Natural killer cell (primary cell): ENCODE measurements around the gene ZNF750. TPM values are rescaled to one million over a fixed set of nuclear protein-coding genes. Genes with fewer than 3 reads are reported as not detected.

Experiments used
- ATAC-seq, 3 donors: fragments of 150-1000 bp in 2 of 3; fragments of 200-7000 bp in 1 of 3; cut with Tn5 transposase; 1 replicate in 1 of 3; 2 replicates in 2 of 3; pipeline ENCODE4 v1.10.0; 2021; ENCODE audit warnings: mild to moderate bottlenecking in 2 of 3, moderate library complexity in 2 of 3
- DNase-seq, 2 donors: peaks; one replicate each; pipeline versions ENCODE4 v3.0.0 to v3.0.0-alpha.2; 2013 to 2021; ENCODE audit warnings: mixed read lengths in 1 of 2
- H3K27ac ChIP-seq: one replicate; pipeline ENCODE4 v1.5.1; 2013; ENCODE audit warnings: mild to moderate bottlenecking, low read length
- H3K27me3 ChIP-seq: one replicate; pipeline ENCODE4 v1.6.1; 2013; ENCODE audit warnings: low read length; ENCODE audit not compliant: control insufficient read depth, insufficient read depth
- H3K36me3 ChIP-seq: one replicate; pipeline ENCODE4 v1.6.1; 2013; ENCODE audit warnings: low read length; ENCODE audit not compliant: control insufficient read depth, insufficient read depth
- H3K4me1 ChIP-seq: one replicate; pipeline ENCODE4 v1.6.1; 2013; ENCODE audit warnings: low read length; ENCODE audit not compliant: control insufficient read depth, insufficient read depth
- H3K4me3 ChIP-seq: one replicate; pipeline ENCODE4 v1.5.1; 2013; ENCODE audit warnings: low read length
- H3K9me3 ChIP-seq: one replicate; pipeline ENCODE4 v1.6.1; 2013; ENCODE audit warnings: low read length; ENCODE audit not compliant: control insufficient read depth, insufficient read depth
- H3K27ac Mint-ChIP-seq, 2 donors: one replicate each; pipeline ENCODE4 v1.8.0; 2022; ENCODE audit warnings: mild to moderate bottlenecking in 2 of 2, mixed read lengths in 2 of 2, moderate library complexity in 1 of 2
- H3K27me3 Mint-ChIP-seq, 2 donors: one replicate each; pipeline ENCODE4 v1.8.0; 2022; ENCODE audit warnings: low read depth in 2 of 2, mixed read lengths in 2 of 2
- H3K36me3 Mint-ChIP-seq: one replicate; pipeline ENCODE4 v1.8.0; 2022; ENCODE audit warnings: mixed read lengths
- H3K4me1 Mint-ChIP-seq, 2 donors: one replicate each; pipeline ENCODE4 v1.8.0; 2022; ENCODE audit warnings: mixed read lengths in 2 of 2
- H3K4me3 Mint-ChIP-seq: one replicate; pipeline ENCODE4 v1.8.0; 2022; ENCODE audit warnings: mild to moderate bottlenecking, moderate library complexity, mixed read lengths
- H3K9me3 Mint-ChIP-seq, 2 donors: one replicate each; pipeline ENCODE4 v1.8.0; 2022; ENCODE audit warnings: mixed read lengths in 2 of 2
- CTCF ChIP-seq: fragments of 200-600 bp; IDR thresholded peaks from one replicate; pipeline ENCODE4 v1.8.0; 2022; ENCODE audit warnings: antibody characterized with exemption
- WGBS: methylation state at CpG from one replicate; pipeline ENCODE4 v1.1.7; 2013; ENCODE audit warnings: missing lambda C conversion rate; ENCODE audit not compliant: insufficient coverage; 5-methylcytosine and 5-hydroxymethylcytosine counted together
- intact Hi-C: fragments of 100-400 bp; cut with micrococcal nuclease; formaldehyde crosslinking; loops from one replicate; pipeline ENCODE4 v1.14.2; 2022
- total RNA-seq, 4 donors: library from RNA; stranded (reverse); fragments of 120-200 nt in 1 of 4; gene quantifications; one replicate each; pipeline versions ENCODE4 v1.2.3 to v1.2.4, GENCODE V29; 2013 to 2022

Gene ZNF750
- total RNA-seq, 3 donors from 2014 or later (not counting 1 experiment from before 2014, with no cell fraction given), result not detected

DNA sequence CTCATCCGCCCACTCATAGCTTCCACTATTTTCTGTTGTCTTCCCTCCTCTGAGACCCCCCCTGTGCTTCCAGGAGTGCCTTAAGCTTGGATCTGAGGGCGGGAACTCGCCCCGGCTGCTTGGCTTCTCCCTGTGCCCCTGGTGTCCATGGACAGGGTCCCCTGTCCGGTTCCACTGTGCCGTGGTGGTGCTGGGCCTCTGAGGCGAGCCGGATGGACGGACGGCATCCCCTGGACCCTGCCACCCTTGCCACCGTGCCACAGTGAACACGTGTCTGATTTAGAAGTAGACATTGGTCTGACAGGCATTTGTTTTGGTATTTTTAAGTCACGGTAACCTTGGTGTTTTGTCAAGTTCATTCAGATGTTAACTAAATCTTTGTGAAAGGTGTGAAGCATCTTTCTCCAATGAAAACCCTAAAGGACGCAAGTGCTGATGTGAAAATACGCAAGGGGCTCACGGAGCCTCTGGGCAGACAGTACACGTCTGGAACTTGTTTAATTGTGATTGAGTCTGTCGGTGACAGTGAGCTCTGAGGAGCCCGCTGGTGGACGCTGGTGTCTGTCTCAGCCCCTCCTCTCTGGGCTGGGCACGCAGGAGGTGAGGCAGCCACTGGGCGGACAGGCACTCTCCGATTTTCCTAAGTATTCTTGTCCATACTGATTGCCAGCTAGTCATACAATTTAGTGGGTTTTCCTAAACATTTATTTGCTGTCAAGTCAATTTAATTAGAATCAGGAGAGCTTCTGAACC lies 26.3 kb downstream of the ZNF750 start:
- Mint-ChIP-seq H3K4me3 (no peak overlapping the region), H3K27ac (no peak overlapping the region), H3K27me3 (no peaks in the 10 kb centered on the region), H3K4me1 (peaks cover 0 to 9% of the 10 kb centered on the region in 2 donors), H3K36me3 (no peaks in the 10 kb centered on the region), H3K9me3 (no peaks in the 10 kb centered on the region)
- H3K4me1 ChIP-seq, result no peaks in the 10 kb centered on the region
- no peak overlapping the region for H3K4me3 ChIP-seq
- TF ChIP-seq CTCF, result no peak
- peaks cover 10% of the 10 kb centered on the region for H3K36me3 ChIP-seq
- DNase-seq (no peak), ATAC-seq (no peak)
- H3K9me3 ChIP-seq, result no peaks in the 10 kb centered on the region
- WGBS, result 93% methylated on average over 23 of the region's 23 CpGs
- no peak overlapping the region for H3K27ac ChIP-seq
- intact Hi-C loops, result no loop called here
- H3K27me3 ChIP-seq, result no peaks in the 10 kb centered on the region

DNA sequence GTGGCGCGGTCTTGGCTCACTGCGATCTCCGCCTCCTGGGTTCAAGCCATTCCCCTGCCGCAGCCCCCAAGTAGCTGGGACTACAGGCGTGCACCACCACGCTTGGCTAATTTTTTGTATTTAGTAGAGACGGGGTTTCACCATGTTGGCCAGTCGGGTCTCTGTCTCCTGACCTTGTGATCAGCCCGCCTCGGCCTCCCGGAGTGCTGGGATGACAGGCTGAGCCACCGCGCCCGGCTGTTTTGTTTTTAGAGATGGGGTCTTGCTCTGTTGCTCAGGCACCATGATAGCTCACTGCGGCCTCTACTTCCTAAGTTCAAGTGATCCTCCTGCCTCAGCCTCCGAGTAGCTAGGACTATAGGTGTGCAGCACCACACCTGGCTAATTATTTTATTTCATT lies 27.2 kb downstream of the ZNF750 start:
- Mint-ChIP-seq H3K27ac (no peak overlapping the region), H3K27me3 (no peaks in the 10 kb centered on the region), H3K4me1 (peaks cover 0 to 9% of the 10 kb centered on the region in 2 donors), H3K36me3 (no peaks in the 10 kb centered on the region), H3K4me3 (no peak overlapping the region), H3K9me3 (no peaks in the 10 kb centered on the region)
- intact Hi-C loops, result no loop called here
- Histone ChIP-seq H3K9me3 (no peaks in the 10 kb centered on the region), H3K27me3 (no peaks in the 10 kb centered on the region), H3K27ac (no peak overlapping the region), H3K4me3 (no peak overlapping the region), H3K36me3 (peaks cover 12% of the 10 kb centered on the region), H3K4me1 (no peaks in the 10 kb centered on the region)
- no peak for TF ChIP-seq CTCF
- DNase-seq, result no peak
- WGBS, result 98% methylated on average over 17 of the region's 17 CpGs
- no peak for ATAC-seq

DNA sequence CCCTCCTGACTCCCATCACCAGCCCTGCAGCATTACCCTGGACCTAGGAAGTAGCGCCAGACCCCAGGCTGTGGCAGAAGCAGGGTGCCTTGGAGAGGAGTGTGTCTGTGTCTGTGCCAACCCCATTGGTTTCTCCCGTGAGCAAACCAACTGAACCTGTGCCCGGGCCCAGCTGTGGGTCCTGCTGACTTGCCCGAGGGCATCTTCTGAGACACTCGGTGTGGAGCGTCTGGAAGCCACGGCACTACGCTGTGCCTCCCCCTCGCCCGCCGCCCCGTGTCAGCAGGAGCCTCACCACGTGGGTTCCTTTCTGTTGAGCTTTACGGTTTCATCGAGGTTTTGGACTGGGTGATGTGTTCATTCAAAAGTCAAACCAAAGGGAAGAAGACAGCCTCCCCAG lies 27.8 kb downstream of the ZNF750 start:
- Histone ChIP-seq H3K4me3 (no peak overlapping the region), H3K27me3 (no peaks in the 10 kb centered on the region), H3K36me3 (peaks cover 12% of the 10 kb centered on the region), H3K27ac (no peak overlapping the region), H3K9me3 (no peaks in the 10 kb centered on the region), H3K4me1 (no peaks in the 10 kb centered on the region)
- ATAC-seq (no peak), DNase-seq (no peak)
- Mint-ChIP-seq H3K4me1 (peaks cover 0 to 9% of the 10 kb centered on the region in 2 donors), H3K36me3 (no peaks in the 10 kb centered on the region), H3K27ac (no peak overlapping the region), H3K4me3 (no peak overlapping the region), H3K9me3 (no peaks in the 10 kb centered on the region), H3K27me3 (no peaks in the 10 kb centered on the region)
- intact Hi-C loops, result no loop called here
- WGBS, result 88% methylated on average over 15 of the region's 15 CpGs
- TF ChIP-seq CTCF, result no peak
